GM12892 (cell line): ENCODE results near the gene CORO1C.

ENCODE experiments used
- POLR2A ChIP-seq: IDR thresholded peaks from 2 replicates; pipeline ENCODE4 v1.6.1; 2011; ENCODE audit warnings: low read depth, low read length, control low read depth
- POLR2AphosphoS5 ChIP-seq: IDR thresholded peaks from 2 replicates; pipeline ENCODE4 v1.6.1; 2011; ENCODE audit warnings: low read depth, low read length, control low read depth

- TF ChIP-seq POLR2AphosphoS5 (no peak), POLR2A (no peak)
Observed at GRCh38 chr12:108773798-108774788, 42.8 kb upstream of the CORO1C start.
